Measurements from ENCODE around the gene CHST6. TPM values are rescaled to one million over a fixed set of nuclear protein-coding genes. Genes with fewer than 3 reads are reported as not detected.

Gene CHST6
- total and polyA plus RNA-seq, 2 of the 8 experiments (the other 6 are each of a cell fraction or from before 2014, with no cell fraction given), result 18.2 to 25.4 TPM

- Histone ChIP-seq H4K20me1 (replicated peaks in 1 of 2; ENCODE audit: control insufficient read depth in 1 of 2, insufficient read depth in 2 of 2, low read length in 2 of 2) (no peaks in the 10 kb centered on the region), H3K23ac (ENCODE audit: insufficient read length) (no peak overlapping the region), H3K9me3 (ENCODE audit: insufficient read depth in 2 of 2, low read depth in 1 of 2, low read length in 1 of 2) (0 out of 4 replicates have a peak, but pooled peaks cover 0 to 3% of the 10 kb centered on the region in 2 experiments), H3K27me3 (replicated peaks in 1 of 4; ENCODE audit: control insufficient read depth in 3 of 4, extremely low read depth in 1 of 4, insufficient read depth in 3 of 4, low read length in 3 of 4) (no peaks in the 10 kb centered on the region), H3K79me1 (ENCODE audit: low read depth, low read length) (no peaks in the 10 kb centered on the region), H2AFZ (ENCODE audit: low read length) (no peak overlapping the region), H3K36me3 (ENCODE audit: control insufficient read depth in 2 of 4, insufficient read depth in 4 of 4, low read length in 3 of 4) (peaks cover 0 to 9% (median 2%) of the 10 kb centered on the region in 4 experiments; a peak in 5 of 8 replicates), H3K23me2 (ENCODE audit: low read depth, low read length) (0 out of 2 replicates have a peak, but pooled peaks cover 3% of the 10 kb centered on the region), H3K4me2 (ENCODE audit: insufficient read depth in 1 of 2, low read depth in 2 of 2, low read length in 2 of 2) (peak overlapping the region; percentile 8 to 51), H4K5ac (ENCODE audit: insufficient read length, low read depth, low read length) (peak overlapping the region; percentile 79), H2BK120ac (replicated peaks; ENCODE audit: low read depth, low read length) (peak overlapping the region; percentile 24), H2BK5ac (ENCODE audit: low read depth, low read length) (peak overlapping the region; percentile 72; the same call in 1 of the 2 replicates), H3K4ac (replicated peaks; ENCODE audit: insufficient read length, low read depth, low read length) (peak overlapping the region; percentile 44), H3K79me2 (ENCODE audit: control insufficient read depth in 1 of 2, insufficient read depth in 2 of 2, low read length in 2 of 2) (no peaks in the 10 kb centered on the region), H3K56ac (replicated peaks; ENCODE audit: insufficient read length, low read depth, low read length) (peak overlapping the region; percentile 25), H2BK12ac (ENCODE audit: low read depth, low read length) (peak overlapping the region; percentile 95; the same call in 1 of the 2 replicates), H2BK15ac (ENCODE audit: low read length) (no peak overlapping the region), H3K9ac (replicated peaks in 1 of 4; ENCODE audit: extremely low read depth in 1 of 4, low read depth in 3 of 4, low read length in 3 of 4) (0 out of 7 replicates have a peak overlapping the region, but pooled peaks of 1 of the 4 experiments have one; percentile 33), H4K8ac (ENCODE audit: extremely low read depth, insufficient read depth, low read length) (no peak overlapping the region), H3K4me3 (ENCODE audit: extremely low read depth in 1 of 4, insufficient read depth in 2 of 4, low read depth in 3 of 4, low read length in 4 of 4) (peak overlapping the region in 1 of 4 experiments; percentile 44; a peak in 1 of 8 replicates), H3K18ac (ENCODE audit: extremely low read depth, low read length) (peak overlapping the region; percentile 28; the same call in 1 of the 2 replicates), H2BK20ac (ENCODE audit: low read length) (peak overlapping the region; percentile 89; the same call in 1 of the 2 replicates), H3K14ac (ENCODE audit: insufficient read length) (no peak overlapping the region), H3K4me1 (replicated peaks in 1 of 4; ENCODE audit: control insufficient read depth in 3 of 4, insufficient read depth in 4 of 4, low read length in 3 of 4) (peaks cover 1 to 6% (median 5%) of the 10 kb centered on the region in 4 experiments; a peak in 6 of 7 replicates), H3K27ac (ENCODE audit: low read depth, low read length) (peak overlapping the region; percentile 56; the same call in 1 of the 2 replicates), H2AK5ac (ENCODE audit: low read depth, low read length) (no peak overlapping the region), H4K91ac (replicated peaks; ENCODE audit: insufficient read length, low read length) (peak overlapping the region; percentile 70)
- whole genome bisulfite sequencing, 2 experiments (ENCODE audit: extremely low coverage in 1 of 2, insufficient coverage in 1 of 2, insufficient read length in 1 of 2, insufficient replicate concordance in 2 of 2, low coverage in 1 of 2, low lambda C conversion rate in 2 of 2, missing lambda C conversion rate in 1 of 2), result 28% methylated on average over 10 of the region's 10 CpGs; no CpG with 5 or more reads in 1 of the 2 experiments
- FAIRE-seq (peak; percentile 81), DNase-seq (ENCODE audit: low read depth in 1 of 2, low spot score in 2 of 2) (no peak)
- ChIA-PET CTCF (ENCODE audit: partially characterized antibody) (interaction anchor here (0.6 to 9.9 kb wide), 27 partner anchors 8 to 905 kb away, joined by 3 to 181 read pairs (median 4); partner anchors contain the start of genes CHST5, CHST6 and TMEM231), POLR2A (ENCODE audit: partially characterized antibody) (interaction anchor here (0.6 to 2.4 kb wide), 8 partner anchors 13 to 204 kb away, joined by 3 to 18 read pairs (median 3); partner anchors contain the start of genes CFDP1 and CHST6)
- TF ChIP-seq TBP (IDR thresholded peaks at IDR 0.05; ENCODE audit: low read depth, low read length) (no peak), RAD21 (IDR thresholded peaks at IDR 0.05 in 1 of 2, conservative IDR thresholded peaks at IDR 0.05 in 1 of 2; ENCODE audit: low read depth in 2 of 2, low read length in 2 of 2) (peak; percentile 71 to 78)
Measured at GRCh38 chr16:75471723-75472633, 23.3 kb downstream of the CHST6 start.
